ENCODE results near the gene TRAPPC6A. TPM values are rescaled to one million over a fixed set of nuclear protein-coding genes. Genes with fewer than 3 reads are reported as not detected.

Gene TRAPPC6A
- total and polyA plus RNA-seq, 2 of the 13 experiments (the other 11 are each of a cell fraction or from before 2014, with no cell fraction given), result 6.5 to 21.0 TPM

GRCh38 chr19:45154064-45154827, 23.8 kb downstream of the TRAPPC6A start (continued):
- TF ChIP-seq, protein P1, sequence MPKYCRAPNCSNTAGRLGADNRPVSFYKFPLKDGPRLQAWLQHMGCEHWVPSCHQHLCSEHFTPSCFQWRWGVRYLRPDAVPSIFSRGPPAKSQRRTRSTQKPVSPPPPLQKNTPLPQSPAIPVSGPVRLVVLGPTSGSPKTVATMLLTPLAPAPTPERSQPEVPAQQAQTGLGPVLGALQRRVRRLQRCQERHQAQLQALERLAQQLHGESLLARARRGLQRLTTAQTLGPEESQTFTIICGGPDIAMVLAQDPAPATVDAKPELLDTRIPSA (CRISPR knock-in tag; IDR thresholded peaks at IDR 0.05; ENCODE audit: borderline replicate concordance), result no peak
- TF ChIP-seq YEATS2 (CRISPR knock-in tag; IDR thresholded peaks at IDR 0.05; ENCODE audit: borderline replicate concordance), result peak; percentile 39; the same call in 1 of the 2 replicates
- TF ChIP-seq, protein P2, sequence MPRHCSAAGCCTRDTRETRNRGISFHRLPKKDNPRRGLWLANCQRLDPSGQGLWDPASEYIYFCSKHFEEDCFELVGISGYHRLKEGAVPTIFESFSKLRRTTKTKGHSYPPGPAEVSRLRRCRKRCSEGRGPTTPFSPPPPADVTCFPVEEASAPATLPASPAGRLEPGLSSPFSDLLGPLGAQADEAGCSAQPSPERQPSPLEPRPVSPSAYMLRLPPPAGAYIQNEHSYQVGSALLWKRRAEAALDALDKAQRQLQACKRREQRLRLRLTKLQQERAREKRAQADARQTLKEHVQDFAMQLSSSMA (CRISPR knock-in tag; IDR thresholded peaks at IDR 0.05), result no peak
- TF ChIP-seq GABPB1 (CRISPR knock-in tag; IDR thresholded peaks at IDR 0.05), result peak; percentile 25; the same call in 1 of the 2 replicates
- peak; percentile 75; the same call in 1 of the 2 replicates for TF ChIP-seq SKIL (CRISPR knock-in tag; IDR thresholded peaks at IDR 0.05; ENCODE audit: borderline replicate concordance)
- peak; percentile 82 for TF ChIP-seq ZNF609 (CRISPR knock-in tag; IDR thresholded peaks at IDR 0.05; ENCODE audit: borderline replicate concordance)
- TF ChIP-seq NR2C2 (CRISPR knock-in tag; IDR thresholded peaks at IDR 0.05; ENCODE audit: borderline replicate concordance), result peak; percentile 49; the same call in 1 of the 2 replicates
- TF ChIP-seq ZNF558 (CRISPR knock-in tag; IDR thresholded peaks at IDR 0.05; ENCODE audit: borderline replicate concordance), result no peak
- TF ChIP-seq, protein P3, sequence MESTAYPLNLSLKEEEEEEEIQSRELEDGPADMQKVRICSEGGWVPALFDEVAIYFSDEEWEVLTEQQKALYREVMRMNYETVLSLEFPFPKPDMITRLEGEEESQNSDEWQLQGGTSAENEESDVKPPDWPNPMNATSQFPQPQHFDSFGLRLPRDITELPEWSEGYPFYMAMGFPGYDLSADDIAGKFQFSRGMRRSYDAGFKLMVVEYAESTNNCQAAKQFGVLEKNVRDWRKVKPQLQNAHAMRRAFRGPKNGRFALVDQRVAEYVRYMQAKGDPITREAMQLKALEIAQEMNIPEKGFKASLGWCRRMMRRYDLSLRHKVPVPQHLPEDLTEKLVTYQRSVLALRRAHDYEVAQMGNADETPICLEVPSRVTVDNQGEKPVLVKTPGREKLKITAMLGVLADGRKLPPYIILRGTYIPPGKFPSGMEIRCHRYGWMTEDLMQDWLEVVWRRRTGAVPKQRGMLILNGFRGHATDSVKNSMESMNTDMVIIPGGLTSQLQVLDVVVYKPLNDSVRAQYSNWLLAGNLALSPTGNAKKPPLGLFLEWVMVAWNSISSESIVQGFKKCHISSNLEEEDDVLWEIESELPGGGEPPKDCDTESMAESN (CRISPR knock-in tag; conservative IDR thresholded peaks at IDR 0.05), result 0 out of 2 replicates have a peak, but pooled peaks have one; percentile 19
- TF ChIP-seq ZNF83 (CRISPR knock-in tag; IDR thresholded peaks at IDR 0.05; ENCODE audit: borderline replicate concordance), result no peak
- TF ChIP-seq ZBTB4 (CRISPR knock-in tag; IDR thresholded peaks at IDR 0.05; ENCODE audit: borderline replicate concordance), result no peak
- no peak for TF ChIP-seq HOXD1 (CRISPR knock-in tag; IDR thresholded peaks at IDR 0.05)

All from HepG2 (cell line).